Measurements from ENCODE around the gene ARPP21.

ARPP21 gene

DNA sequence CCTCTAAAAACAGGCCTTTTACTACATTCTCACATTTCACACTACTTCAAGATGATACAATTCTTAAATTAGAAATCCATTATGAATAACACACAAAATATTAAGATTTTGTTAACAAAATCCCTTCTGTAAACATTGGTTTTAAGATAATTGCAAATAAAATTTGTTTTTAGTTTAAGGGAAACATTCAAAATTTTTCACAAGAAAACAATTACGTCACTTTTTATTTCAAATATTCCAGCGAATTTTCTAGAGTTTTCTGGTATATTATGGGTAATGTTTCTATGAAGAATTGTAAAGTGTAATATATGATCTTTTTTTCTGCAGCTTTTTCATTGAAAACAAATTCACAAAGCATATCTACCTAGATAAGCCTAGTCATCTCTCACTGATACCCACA lies 5.9 kb downstream of the ARPP21 start:
- no peaks in the 10 kb centered on the region for H4K20me1 ChIP-seq (ENCODE audit: control insufficient read depth, insufficient read depth, low read depth, low read length)
- peaks cover 3% of the 10 kb centered on the region for H3K4me1 ChIP-seq (ENCODE audit: control insufficient read depth, low read length)
- no peak overlapping the region for H3K4me3 ChIP-seq (ENCODE audit: low read length)
- no peak overlapping the region for H3K4me2 ChIP-seq (ENCODE audit: low read length)
- H3K27me3 ChIP-seq (ENCODE audit: control insufficient read depth, low read length), result no peaks in the 10 kb centered on the region
- no peaks in the 10 kb centered on the region for H3K9me3 ChIP-seq (ENCODE audit: control insufficient read depth, insufficient read depth, low read length)
- H3K27ac ChIP-seq (ENCODE audit: low read depth, low read length), result no peak overlapping the region
- H3K9me2 ChIP-seq (replicated peaks; ENCODE audit: control insufficient read depth, low read length), result no peaks in the 10 kb centered on the region
- H3F3A ChIP-seq (ENCODE audit: control insufficient read depth, insufficient read depth), result no peaks in the 10 kb centered on the region
- no peaks in the 10 kb centered on the region for H3K79me2 ChIP-seq (ENCODE audit: control insufficient read depth, low read length)
- H3K36me3 ChIP-seq (ENCODE audit: control insufficient read depth, low read length), result no peaks in the 10 kb centered on the region
- TF ChIP-seq EZH2phosphoT487 (IDR thresholded peaks at IDR 0.05; ENCODE audit: borderline replicate concordance, low read length) (no peak), CTCF (IDR thresholded peaks at IDR 0.05; ENCODE audit: low read depth, low read length, poor library complexity, severe bottlenecking) (no peak)

- Histone ChIP-seq H3K4me1 (ENCODE audit: control insufficient read depth, low read length) (peaks cover 3% of the 10 kb centered on the region), H3K36me3 (ENCODE audit: control insufficient read depth, low read length) (no peaks in the 10 kb centered on the region), H3K9me2 (replicated peaks; ENCODE audit: control insufficient read depth, low read length) (no peaks in the 10 kb centered on the region), H3K79me2 (ENCODE audit: control insufficient read depth, low read length) (no peaks in the 10 kb centered on the region), H3K27me3 (ENCODE audit: control insufficient read depth, low read length) (no peaks in the 10 kb centered on the region), H3K27ac (ENCODE audit: low read depth, low read length) (no peak overlapping the region), H3F3A (ENCODE audit: control insufficient read depth, insufficient read depth) (no peaks in the 10 kb centered on the region), H3K4me2 (ENCODE audit: low read length) (no peak overlapping the region), H3K9me3 (ENCODE audit: control insufficient read depth, insufficient read depth, low read length) (no peaks in the 10 kb centered on the region), H4K20me1 (ENCODE audit: control insufficient read depth, insufficient read depth, low read depth, low read length) (no peaks in the 10 kb centered on the region), H3K4me3 (ENCODE audit: low read length) (no peak overlapping the region)
- TF ChIP-seq EZH2phosphoT487 (IDR thresholded peaks at IDR 0.05; ENCODE audit: borderline replicate concordance, low read length) (no peak), CTCF (IDR thresholded peaks at IDR 0.05; ENCODE audit: low read depth, low read length, poor library complexity, severe bottlenecking) (no peak)
Measured at GRCh38 chr3:35646081-35646480, 6.8 kb downstream of the ARPP21 start.

GRCh38 chr3:35647461-35647860 lies 8.1 kb downstream of the ARPP21 start:
- Histone ChIP-seq H3K79me2 (ENCODE audit: control insufficient read depth, low read length) (no peaks in the 10 kb centered on the region), H3K27ac (ENCODE audit: low read depth, low read length) (no peak overlapping the region), H3K4me3 (ENCODE audit: low read length) (no peak overlapping the region), H3K27me3 (ENCODE audit: control insufficient read depth, low read length) (no peaks in the 10 kb centered on the region; the same call in 1 of the 2 replicates), H3F3A (ENCODE audit: control insufficient read depth, insufficient read depth) (no peaks in the 10 kb centered on the region), H3K4me2 (ENCODE audit: low read length) (no peak overlapping the region), H3K4me1 (ENCODE audit: control insufficient read depth, low read length) (no peaks in the 10 kb centered on the region), H3K9me2 (replicated peaks; ENCODE audit: control insufficient read depth, low read length) (no peaks in the 10 kb centered on the region), H3K36me3 (ENCODE audit: control insufficient read depth, low read length) (no peaks in the 10 kb centered on the region), H3K9me3 (ENCODE audit: control insufficient read depth, insufficient read depth, low read length) (no peaks in the 10 kb centered on the region), H4K20me1 (ENCODE audit: control insufficient read depth, insufficient read depth, low read depth, low read length) (no peaks in the 10 kb centered on the region)
- TF ChIP-seq EZH2phosphoT487 (IDR thresholded peaks at IDR 0.05; ENCODE audit: borderline replicate concordance, low read length) (no peak), CTCF (IDR thresholded peaks at IDR 0.05; ENCODE audit: low read depth, low read length, poor library complexity, severe bottlenecking) (no peak)

DNA sequence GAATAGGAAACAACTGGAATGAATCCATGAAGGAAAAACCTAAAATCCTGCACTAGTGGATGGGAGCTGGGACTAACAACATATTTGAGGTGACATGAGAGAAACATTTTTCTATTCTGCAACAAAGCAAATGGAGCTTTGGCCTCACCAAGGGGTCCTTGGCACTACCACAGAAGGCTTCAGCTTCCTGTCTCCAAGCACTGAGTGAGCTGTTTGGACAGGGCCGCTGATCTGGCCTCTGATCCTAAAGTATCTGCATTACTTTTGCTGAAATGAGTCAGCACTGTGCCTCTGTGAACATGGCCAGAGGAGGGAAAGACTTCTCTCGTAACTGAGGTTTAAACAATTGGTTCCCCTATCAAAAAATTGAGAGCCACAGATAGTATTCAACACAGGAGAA lies 9.0 kb downstream of the ARPP21 start:
- no peaks in the 10 kb centered on the region for H3K4me1 ChIP-seq (ENCODE audit: control insufficient read depth, low read length)
- no peak overlapping the region for H3K4me2 ChIP-seq (ENCODE audit: low read length)
- H3K27me3 ChIP-seq (ENCODE audit: control insufficient read depth, low read length), result peaks cover 4% of the 10 kb centered on the region; the same call in 1 of the 2 replicates
- TF ChIP-seq EZH2phosphoT487 (IDR thresholded peaks at IDR 0.05; ENCODE audit: borderline replicate concordance, low read length), result no peak
- no peak for TF ChIP-seq CTCF (IDR thresholded peaks at IDR 0.05; ENCODE audit: low read depth, low read length, poor library complexity, severe bottlenecking)
- H3K4me3 ChIP-seq (ENCODE audit: low read length), result no peak overlapping the region
- no peaks in the 10 kb centered on the region for H4K20me1 ChIP-seq (ENCODE audit: control insufficient read depth, insufficient read depth, low read depth, low read length)
- no peaks in the 10 kb centered on the region for H3K9me2 ChIP-seq (replicated peaks; ENCODE audit: control insufficient read depth, low read length)
- H3K27ac ChIP-seq (ENCODE audit: low read depth, low read length), result no peak overlapping the region
- H3K79me2 ChIP-seq (ENCODE audit: control insufficient read depth, low read length), result no peaks in the 10 kb centered on the region
- H3K9me3 ChIP-seq (ENCODE audit: control insufficient read depth, insufficient read depth, low read length), result no peaks in the 10 kb centered on the region
- H3F3A ChIP-seq (ENCODE audit: control insufficient read depth, insufficient read depth), result no peaks in the 10 kb centered on the region
- H3K36me3 ChIP-seq (ENCODE audit: control insufficient read depth, low read length), result no peaks in the 10 kb centered on the region

All from DOHH2 (cell line).